GM12891 (cell line): ENCODE results near the gene SMIM10.

Experiments used
- PAX5 ChIP-seq: IDR thresholded peaks from 2 replicates; pipeline ENCODE4 v1.6.1; 2011; ENCODE audit warnings: low read length, moderate library complexity, mild to moderate bottlenecking; ENCODE audit not compliant: insufficient read depth, severe bottlenecking
- POLR2A ChIP-seq: IDR thresholded peaks from 2 replicates; pipeline ENCODE4 v1.6.1; 2011; ENCODE audit warnings: low read depth, low read length, control low read depth
- POLR2AphosphoS5 ChIP-seq: IDR thresholded peaks from 2 replicates; pipeline ENCODE4 v1.6.1; 2011; ENCODE audit warnings: low read depth, low read length, control low read depth
- SPI1 ChIP-seq: IDR thresholded peaks from 2 replicates; pipeline ENCODE4 v1.6.1; 2011; ENCODE audit warnings: low read depth, low read length, control low read depth
- TAF1 ChIP-seq: IDR thresholded peaks from 2 replicates; pipeline ENCODE4 v1.6.1; 2011; ENCODE audit warnings: low read depth, low read length, control low read depth

DNA sequence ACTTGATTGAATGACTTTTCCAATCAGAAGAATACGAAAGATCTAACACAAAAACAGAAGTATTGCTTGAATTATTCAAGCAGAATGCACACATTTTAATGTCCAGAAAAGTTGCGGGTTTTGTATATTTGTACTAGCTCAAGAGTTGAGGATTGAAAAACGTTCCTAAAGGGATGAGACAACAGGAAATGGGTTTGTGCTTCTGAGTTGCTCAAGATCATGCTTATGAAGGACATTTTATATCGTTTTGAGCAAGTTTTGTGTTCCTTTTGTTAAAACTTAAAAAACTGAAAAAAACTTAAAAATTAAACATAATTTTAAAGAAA, 353 bp upstream of the SMIM10 start:
- TF ChIP-seq SPI1 (no peak), POLR2A (no peak), POLR2AphosphoS5 (no peak), TAF1 (no peak), PAX5 (no peak)
